Retinal pigment epithelial cell (primary cell): Measurements from ENCODE around the gene PHYHD1.

Experiments used
- DNase-seq: peaks from one replicate; pipeline ENCODE4 v3.0.0-alpha.2; 2010; ENCODE audit warnings: low read depth
- H3K4me3 ChIP-seq: 2 replicates; pipeline ENCODE4 v1.5.1; 2011; ENCODE audit warnings: mild to moderate bottlenecking, low read length, control low read depth, moderate library complexity
- TF ChIP-seq, protein P1 (sequence below): conservative IDR thresholded peaks from 2 replicates; pipeline ENCODE4 v1.5.1; 2011; ENCODE audit warnings: low read depth, low read length, control low read depth, inconsistent platforms

PHYHD1 gene

DNA sequence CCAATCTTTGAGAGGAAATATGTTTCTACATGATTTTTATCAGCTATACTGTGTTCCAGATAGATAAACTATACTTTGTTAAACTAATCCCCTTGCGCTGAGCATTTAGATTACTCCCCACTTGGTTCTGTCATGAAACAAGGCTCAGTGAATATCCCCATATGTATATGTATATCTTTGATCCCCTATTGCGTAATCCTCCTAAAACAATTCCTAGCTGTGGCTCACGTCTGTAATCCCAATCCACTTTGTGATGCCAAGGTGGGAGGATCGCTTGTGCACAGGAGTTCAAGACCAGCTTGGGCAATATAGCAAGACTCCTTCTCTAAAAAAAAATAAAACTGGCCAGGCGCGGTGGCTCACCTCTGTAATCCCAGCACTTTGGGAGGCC is 2.7 kb downstream of the PHYHD1 start:
- H3K4me3 ChIP-seq: no peak overlapping the region
- no peak for DNase-seq
- TF ChIP-seq, protein P1, sequence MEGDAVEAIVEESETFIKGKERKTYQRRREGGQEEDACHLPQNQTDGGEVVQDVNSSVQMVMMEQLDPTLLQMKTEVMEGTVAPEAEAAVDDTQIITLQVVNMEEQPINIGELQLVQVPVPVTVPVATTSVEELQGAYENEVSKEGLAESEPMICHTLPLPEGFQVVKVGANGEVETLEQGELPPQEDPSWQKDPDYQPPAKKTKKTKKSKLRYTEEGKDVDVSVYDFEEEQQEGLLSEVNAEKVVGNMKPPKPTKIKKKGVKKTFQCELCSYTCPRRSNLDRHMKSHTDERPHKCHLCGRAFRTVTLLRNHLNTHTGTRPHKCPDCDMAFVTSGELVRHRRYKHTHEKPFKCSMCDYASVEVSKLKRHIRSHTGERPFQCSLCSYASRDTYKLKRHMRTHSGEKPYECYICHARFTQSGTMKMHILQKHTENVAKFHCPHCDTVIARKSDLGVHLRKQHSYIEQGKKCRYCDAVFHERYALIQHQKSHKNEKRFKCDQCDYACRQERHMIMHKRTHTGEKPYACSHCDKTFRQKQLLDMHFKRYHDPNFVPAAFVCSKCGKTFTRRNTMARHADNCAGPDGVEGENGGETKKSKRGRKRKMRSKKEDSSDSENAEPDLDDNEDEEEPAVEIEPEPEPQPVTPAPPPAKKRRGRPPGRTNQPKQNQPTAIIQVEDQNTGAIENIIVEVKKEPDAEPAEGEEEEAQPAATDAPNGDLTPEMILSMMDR: no peak

DNA sequence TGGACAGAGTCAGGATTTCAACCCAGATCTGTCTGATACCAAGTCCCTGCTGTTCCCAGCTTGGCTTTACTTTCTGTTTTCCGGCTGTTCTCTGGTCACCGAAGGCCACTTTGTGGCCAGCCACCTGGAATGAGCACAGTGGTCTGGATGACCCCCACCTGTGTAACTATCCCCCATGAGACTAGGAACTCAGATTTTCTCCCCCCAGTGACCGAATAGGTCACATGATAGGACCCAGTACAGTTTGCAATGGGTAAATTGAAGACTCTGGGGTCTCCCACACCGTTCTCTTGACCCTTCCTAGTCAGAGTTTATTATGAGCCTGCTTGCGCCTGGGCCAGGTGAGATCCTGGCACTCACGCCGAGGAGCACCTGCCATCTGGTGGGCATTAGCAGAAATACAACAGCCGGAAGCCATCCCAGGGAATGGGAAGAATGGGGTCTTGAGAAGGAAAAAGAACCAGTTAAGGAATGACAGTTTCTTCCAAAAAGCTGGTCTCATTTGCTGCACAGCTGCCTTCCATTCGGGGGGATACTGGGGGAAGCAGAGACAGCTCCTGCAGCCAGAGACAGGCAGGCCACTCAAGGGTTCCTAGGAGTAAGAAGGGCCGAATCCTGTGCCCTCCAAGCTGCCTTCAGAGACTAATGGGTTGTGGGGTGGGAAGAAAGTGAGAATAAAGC is 7.1 kb downstream of the PHYHD1 start:
- TF ChIP-seq, protein P1: peak; percentile 88
- no peak for DNase-seq
- H3K4me3 ChIP-seq: no peak overlapping the region

- H3K4me3 ChIP-seq: no peak overlapping the region
- DNase-seq: no peak
- TF ChIP-seq, protein P1: no peak
These were observed 7.8 kb downstream of the PHYHD1 start for GRCh38 chr9:128928624-128929023.

GRCh38 chr9:128929560-128929959 is 8.8 kb downstream of the PHYHD1 start:
- TF ChIP-seq, protein P1: no peak
- no peak for DNase-seq
- H3K4me3 ChIP-seq: no peak overlapping the region

GRCh38 chr9:128933731-128934130 is 12.9 kb downstream of the PHYHD1 start:
- no peak overlapping the region for H3K4me3 ChIP-seq
- TF ChIP-seq, protein P1: no peak
- no peak for DNase-seq

- no peak overlapping the region for H3K4me3 ChIP-seq
- no peak for DNase-seq
- TF ChIP-seq, protein P1: no peak
These were observed 15.5 kb downstream of the PHYHD1 start for GRCh38 chr9:128936171-128936865.
